ENCODE data around the gene LGALS9B. TPM values are rescaled to one million over a fixed set of nuclear protein-coding genes. Genes with fewer than 3 reads are reported as not detected.
"Not testable (repeated sequence)": the region's sequence is repeated elsewhere in the genome, so short reads cannot be mapped to it uniquely, and the experiment has no call there.

The LGALS9B gene
- total and polyA plus RNA-seq, 2 of the 8 experiments (the other 6 are each of a cell fraction or from before 2014, with no cell fraction given): not detected

- H3K27me3 ChIP-seq (replicated peaks in 1 of 4; ENCODE audit: control insufficient read depth in 3 of 4, extremely low read depth in 1 of 4, insufficient read depth in 3 of 4, low read length in 3 of 4); H3K36me3 ChIP-seq (ENCODE audit: control insufficient read depth in 2 of 4, insufficient read depth in 4 of 4, low read length in 3 of 4); H3K4me1 ChIP-seq (replicated peaks in 1 of 4; ENCODE audit: control insufficient read depth in 3 of 4, insufficient read depth in 4 of 4, low read length in 3 of 4); H3K18ac ChIP-seq (ENCODE audit: extremely low read depth, low read length); H3K4ac ChIP-seq (replicated peaks; ENCODE audit: insufficient read length, low read depth, low read length); H2BK20ac ChIP-seq (ENCODE audit: low read length); H3K14ac ChIP-seq (ENCODE audit: insufficient read length); CTCF ChIA-PET (ENCODE audit: partially characterized antibody); POLR2A ChIA-PET (ENCODE audit: partially characterized antibody); H2BK5ac ChIP-seq (ENCODE audit: low read depth, low read length); H4K8ac ChIP-seq (ENCODE audit: extremely low read depth, insufficient read depth, low read length); DNase-seq (ENCODE audit: low read depth in 1 of 2, low spot score in 2 of 2); H3K4me3 ChIP-seq (ENCODE audit: extremely low read depth in 1 of 4, insufficient read depth in 2 of 4, low read depth in 3 of 4, low read length in 4 of 4); H2BK120ac ChIP-seq (replicated peaks; ENCODE audit: low read depth, low read length); H3K4me2 ChIP-seq (ENCODE audit: insufficient read depth in 1 of 2, low read depth in 2 of 2, low read length in 2 of 2); FAIRE-seq; H3K9me3 ChIP-seq (ENCODE audit: insufficient read depth in 2 of 2, low read depth in 1 of 2, low read length in 1 of 2); H3K23me2 ChIP-seq (ENCODE audit: low read depth, low read length); H4K5ac ChIP-seq (ENCODE audit: insufficient read length, low read depth, low read length); H2AK5ac ChIP-seq (ENCODE audit: low read depth, low read length); H2BK15ac ChIP-seq (ENCODE audit: low read length); H3K27ac ChIP-seq (ENCODE audit: low read depth, low read length); H3K79me1 ChIP-seq (ENCODE audit: low read depth, low read length); H3K9ac ChIP-seq (replicated peaks in 1 of 4; ENCODE audit: extremely low read depth in 1 of 4, low read depth in 3 of 4, low read length in 3 of 4); H2AFZ ChIP-seq (ENCODE audit: low read length); H2BK12ac ChIP-seq (ENCODE audit: low read depth, low read length); H4K91ac ChIP-seq (replicated peaks; ENCODE audit: insufficient read length, low read length); H3K56ac ChIP-seq (replicated peaks; ENCODE audit: insufficient read length, low read depth, low read length); H4K20me1 ChIP-seq (replicated peaks in 1 of 2; ENCODE audit: control insufficient read depth in 1 of 2, insufficient read depth in 2 of 2, low read length in 2 of 2); H3K79me2 ChIP-seq (ENCODE audit: control insufficient read depth in 1 of 2, insufficient read depth in 2 of 2, low read length in 2 of 2); H3K23ac ChIP-seq (ENCODE audit: insufficient read length): not testable (repeated sequence)
- 94% methylated on average over 3 of the region's 5 CpGs; no CpG with 5 or more reads in 1 of the 2 experiments for WGBS, 2 experiments (ENCODE audit: extremely low coverage in 1 of 2, insufficient coverage in 1 of 2, insufficient read length in 1 of 2, insufficient replicate concordance in 2 of 2, low coverage in 1 of 2, low lambda C conversion rate in 2 of 2, missing lambda C conversion rate in 1 of 2)
These were observed 340 bp downstream of the LGALS9B start for GRCh38 chr17:20466999-20467398.

GRCh38 chr17:20466553-20466952 is 786 bp downstream of the LGALS9B start:
- H2BK20ac ChIP-seq (ENCODE audit: low read length); H3K56ac ChIP-seq (replicated peaks; ENCODE audit: insufficient read length, low read depth, low read length); H4K91ac ChIP-seq (replicated peaks; ENCODE audit: insufficient read length, low read length); H3K27ac ChIP-seq (ENCODE audit: low read depth, low read length); H3K9ac ChIP-seq (replicated peaks in 1 of 4; ENCODE audit: extremely low read depth in 1 of 4, low read depth in 3 of 4, low read length in 3 of 4); H2BK12ac ChIP-seq (ENCODE audit: low read depth, low read length); H4K20me1 ChIP-seq (replicated peaks in 1 of 2; ENCODE audit: control insufficient read depth in 1 of 2, insufficient read depth in 2 of 2, low read length in 2 of 2); H3K79me2 ChIP-seq (ENCODE audit: control insufficient read depth in 1 of 2, insufficient read depth in 2 of 2, low read length in 2 of 2); H2AFZ ChIP-seq (ENCODE audit: low read length); H3K4me2 ChIP-seq (ENCODE audit: insufficient read depth in 1 of 2, low read depth in 2 of 2, low read length in 2 of 2); DNase-seq (ENCODE audit: low read depth in 1 of 2, low spot score in 2 of 2); H3K4me1 ChIP-seq (replicated peaks in 1 of 4; ENCODE audit: control insufficient read depth in 3 of 4, insufficient read depth in 4 of 4, low read length in 3 of 4); H2BK120ac ChIP-seq (replicated peaks; ENCODE audit: low read depth, low read length); H3K23ac ChIP-seq (ENCODE audit: insufficient read length); FAIRE-seq; H3K14ac ChIP-seq (ENCODE audit: insufficient read length); H3K36me3 ChIP-seq (ENCODE audit: control insufficient read depth in 2 of 4, insufficient read depth in 4 of 4, low read length in 3 of 4); POLR2A ChIA-PET (ENCODE audit: partially characterized antibody); H3K4ac ChIP-seq (replicated peaks; ENCODE audit: insufficient read length, low read depth, low read length); CTCF ChIA-PET (ENCODE audit: partially characterized antibody); H3K18ac ChIP-seq (ENCODE audit: extremely low read depth, low read length); H4K8ac ChIP-seq (ENCODE audit: extremely low read depth, insufficient read depth, low read length); H3K9me3 ChIP-seq (ENCODE audit: insufficient read depth in 2 of 2, low read depth in 1 of 2, low read length in 1 of 2); H4K5ac ChIP-seq (ENCODE audit: insufficient read length, low read depth, low read length); H3K27me3 ChIP-seq (replicated peaks in 1 of 4; ENCODE audit: control insufficient read depth in 3 of 4, extremely low read depth in 1 of 4, insufficient read depth in 3 of 4, low read length in 3 of 4); H2BK5ac ChIP-seq (ENCODE audit: low read depth, low read length); H2AK5ac ChIP-seq (ENCODE audit: low read depth, low read length); H3K4me3 ChIP-seq (ENCODE audit: extremely low read depth in 1 of 4, insufficient read depth in 2 of 4, low read depth in 3 of 4, low read length in 4 of 4); H2BK15ac ChIP-seq (ENCODE audit: low read length); H3K23me2 ChIP-seq (ENCODE audit: low read depth, low read length); H3K79me1 ChIP-seq (ENCODE audit: low read depth, low read length): not testable (repeated sequence)
- 76% methylated on average over 2 of the region's 5 CpGs; no CpG with 5 or more reads in 1 of the 2 experiments for WGBS, 2 experiments (ENCODE audit: extremely low coverage in 1 of 2, insufficient coverage in 1 of 2, insufficient read length in 1 of 2, insufficient replicate concordance in 2 of 2, low coverage in 1 of 2, low lambda C conversion rate in 2 of 2, missing lambda C conversion rate in 1 of 2)
